ENCODE data around the gene ISYNA1. TPM values are rescaled to one million over a fixed set of nuclear protein-coding genes. Genes with fewer than 3 reads are reported as not detected.

ISYNA1 gene
- total RNA-seq, 1 donor from 2014 or later = 153 TPM

GRCh38 chr19:18453269-18454024 lies 15.5 kb upstream of the ISYNA1 start:
- H4K20me1 ChIP-seq (ENCODE audit: insufficient read depth, low read length) = peaks cover 81% of the 10 kb centered on the region
- H3K4me1 Mint-ChIP-seq (ENCODE audit: low read depth, unreplicated experiment) = peaks cover 5% of the 10 kb centered on the region
- DNase-seq (ENCODE audit: low read depth) = no peak

GRCh38 chr19:18452386-18452785 lies 14.5 kb upstream of the ISYNA1 start:
- H3K4me3 Mint-ChIP-seq (ENCODE audit: unreplicated experiment) = peak overlapping the region; percentile 15
- H3K36me3 Mint-ChIP-seq (ENCODE audit: low read depth, unreplicated experiment) = peaks cover 7% of the 10 kb centered on the region
- no peaks in the 10 kb centered on the region for H3K9me3 ChIP-seq (ENCODE audit: insufficient read depth, low read depth, low read length)
- no peak for TF ChIP-seq EZH2 (IDR thresholded peaks at IDR 0.05; ENCODE audit: insufficient read depth, low read length)
- TF ChIP-seq CTCF (IDR thresholded peaks at IDR 0.05; ENCODE audit: insufficient read depth, low read depth, low read length) = no peak
- peaks cover 5% of the 10 kb centered on the region for H3K4me1 Mint-ChIP-seq (ENCODE audit: low read depth, unreplicated experiment)
- H3K27ac ChIP-seq (ENCODE audit: low read depth, low read length) = no peak overlapping the region
- H3K79me2 ChIP-seq (ENCODE audit: insufficient read depth, low read length) = peaks cover 3% of the 10 kb centered on the region
- DNase-seq (ENCODE audit: low read depth) (no peak), FAIRE-seq (no peak)
- H3K4me3 ChIP-seq (ENCODE audit: insufficient read depth, low read depth, low read length) = no peak overlapping the region
- no peak overlapping the region for H3K4me2 ChIP-seq (ENCODE audit: low read length)
- H3K27ac Mint-ChIP-seq (ENCODE audit: unreplicated experiment) = peak overlapping the region; percentile 41
- peaks cover 80% of the 10 kb centered on the region for H4K20me1 ChIP-seq (ENCODE audit: insufficient read depth, low read length)
- H3K9me3 Mint-ChIP-seq (ENCODE audit: unreplicated experiment) = no peaks in the 10 kb centered on the region
- H3K27me3 ChIP-seq (ENCODE audit: insufficient read depth, low read length) = no peaks in the 10 kb centered on the region
- peaks cover 3% of the 10 kb centered on the region for H3K36me3 ChIP-seq (ENCODE audit: insufficient read depth, low read length)
- peaks cover 14% of the 10 kb centered on the region for H3K4me1 ChIP-seq (ENCODE audit: insufficient read depth, low read length)
- H3K27me3 Mint-ChIP-seq (ENCODE audit: low read depth, unreplicated experiment) = no peaks in the 10 kb centered on the region
- no peak overlapping the region for H2AFZ ChIP-seq (ENCODE audit: low read depth, low read length)
- no peak overlapping the region for H3K9ac ChIP-seq (ENCODE audit: low read length)

More at GRCh38 chr19:18453269-18454024, 15.5 kb upstream of the ISYNA1 start:
- no peak overlapping the region for H3K27ac ChIP-seq (ENCODE audit: low read depth, low read length)
- peak overlapping the region; percentile 18 for H3K9ac ChIP-seq (ENCODE audit: low read length)
- no peak for FAIRE-seq
- no peak overlapping the region for H3K4me3 ChIP-seq (ENCODE audit: insufficient read depth, low read depth, low read length)
- no peak overlapping the region for H2AFZ ChIP-seq (ENCODE audit: low read depth, low read length)
- Mint-ChIP-seq H3K9me3 (ENCODE audit: unreplicated experiment) (no peaks in the 10 kb centered on the region), H3K27ac (ENCODE audit: unreplicated experiment) (peak overlapping the region; percentile 74), H3K36me3 (ENCODE audit: low read depth, unreplicated experiment) (peaks cover 7% of the 10 kb centered on the region), H3K4me3 (ENCODE audit: unreplicated experiment) (no peak overlapping the region), H3K27me3 (ENCODE audit: low read depth, unreplicated experiment) (no peaks in the 10 kb centered on the region)
- no peaks in the 10 kb centered on the region for H3K27me3 ChIP-seq (ENCODE audit: insufficient read depth, low read length)
- H3K9me3 ChIP-seq (ENCODE audit: insufficient read depth, low read depth, low read length) = no peaks in the 10 kb centered on the region
- TF ChIP-seq EZH2 (IDR thresholded peaks at IDR 0.05; ENCODE audit: insufficient read depth, low read length) (no peak), CTCF (IDR thresholded peaks at IDR 0.05; ENCODE audit: insufficient read depth, low read depth, low read length) (no peak)
- H3K36me3 ChIP-seq (ENCODE audit: insufficient read depth, low read length) = peaks cover 5% of the 10 kb centered on the region
- H3K4me1 ChIP-seq (ENCODE audit: insufficient read depth, low read length) = peaks cover 20% of the 10 kb centered on the region
- H3K4me2 ChIP-seq (ENCODE audit: low read length) = no peak overlapping the region
- H3K79me2 ChIP-seq (ENCODE audit: insufficient read depth, low read length) = peaks cover 3% of the 10 kb centered on the region

All from astrocyte (in vitro differentiated cells and primary cell).